Brain microvascular endothelial cell (primary cell): ENCODE results near the gene SCD.

ENCODE experiments used
- DNase-seq: peaks from one replicate; pipeline ENCODE4 v3.0.0-alpha.2; 2020
- H3K27ac ChIP-seq: fragments of 250-450 bp; sonication (Bioruptor Pico); 2 replicates; pipeline ENCODE4 v1.5.1; 2020; ENCODE audit warnings: mild to moderate bottlenecking, moderate library complexity
- H3K27me3 ChIP-seq: fragments of 250-450 bp; sonication (Bioruptor Pico); replicated peaks from 2 replicates; pipeline ENCODE4 v1.5.1; 2020; ENCODE audit warnings: mild to moderate bottlenecking
- H3K36me3 ChIP-seq: fragments of 250-450 bp; sonication (Bioruptor Pico); replicated peaks from 2 replicates; pipeline ENCODE4 v1.5.1; 2020; ENCODE audit warnings: mild to moderate bottlenecking
- H3K4me3 ChIP-seq: 2 replicates; pipeline ENCODE4 v1.5.1; 2011; ENCODE audit warnings: low read depth, mild to moderate bottlenecking, control low read depth, low read length, moderate library complexity
- CTCF ChIP-seq: IDR thresholded peaks from 2 replicates; pipeline ENCODE4 v1.5.1; 2011; ENCODE audit warnings: low read depth, mild to moderate bottlenecking, moderate library complexity, low read length, control low read depth, inconsistent platforms; ENCODE audit errors: missing control alignments
- in situ Hi-C: cut with HindIII; loops from 2 replicates; pipeline ENCODE4 v1.10.0; 2017; ENCODE audit warnings: low sequenced_read_pairs, low pct_ligation_motif_present

Gene SCD

GRCh38 chr10:100403734-100404133, 56.7 kb downstream of the SCD start:
- H3K27me3 ChIP-seq, result no peaks in the 10 kb centered on the region
- H3K36me3 ChIP-seq, result no peaks in the 10 kb centered on the region
- no peak for DNase-seq
- no peak for TF ChIP-seq CTCF
- H3K4me3 ChIP-seq, result no peak overlapping the region
- no peak overlapping the region for H3K27ac ChIP-seq
- in situ Hi-C loops, result no loop called here

- Histone ChIP-seq H3K27me3 (peaks cover 2% of the 10 kb centered on the region), H3K4me3 (no peak overlapping the region), H3K27ac (no peak overlapping the region), H3K36me3 (no peaks in the 10 kb centered on the region)
- in situ Hi-C loops, result no loop called here
- DNase-seq, result no peak
- no peak for TF ChIP-seq CTCF
Observed at GRCh38 chr10:100413173-100413572, 66.1 kb downstream of the SCD start.
